Aorta (tissue), 5 donors: ENCODE measurements around the gene SPTBN5. TPM values are rescaled to one million over a fixed set of nuclear protein-coding genes. Genes with fewer than 3 reads are reported as not detected.

Source experiments
- ATAC-seq: fragments of 200-7000 bp; cut with Tn5 transposase; one replicate; pipeline ENCODE4 v1.9.1; 2022; ENCODE audit warnings: moderate library complexity; ENCODE audit not compliant: low FRiP score
- DNase-seq, 2 donors: peaks; one replicate each; pipeline ENCODE4 v3.0.0-alpha.2; 2020
- H3K27ac ChIP-seq, 2 donors: one replicate each; pipeline ENCODE4 v1.5.1; 2013; ENCODE audit warnings: low read length in 2 of 2, mild to moderate bottlenecking in 2 of 2, moderate library complexity in 2 of 2, control low read depth in 1 of 2, inconsistent platforms in 1 of 2, low read depth in 1 of 2
- H3K27me3 ChIP-seq, 2 donors: one replicate each; pipeline ENCODE4 v1.6.1; 2013; ENCODE audit warnings: control low read depth in 1 of 2, low read length in 1 of 2, mild to moderate bottlenecking in 1 of 2, moderate library complexity in 1 of 2; ENCODE audit not compliant: insufficient read depth in 2 of 2, control insufficient read depth in 1 of 2
- H3K36me3 ChIP-seq, 2 donors: one replicate each; pipeline ENCODE4 v1.6.1; 2013; ENCODE audit warnings: control low read depth in 1 of 2, low read length in 1 of 2, mild to moderate bottlenecking in 1 of 2; ENCODE audit not compliant: insufficient read depth in 2 of 2, control insufficient read depth in 1 of 2
- H3K4me1 ChIP-seq, 2 donors: one replicate each; pipeline ENCODE4 v1.6.1; 2013; ENCODE audit warnings: low read length in 2 of 2, control low read depth in 1 of 2, mild to moderate bottlenecking in 1 of 2, moderate library complexity in 1 of 2; ENCODE audit not compliant: insufficient read depth in 2 of 2, control insufficient read depth in 1 of 2
- H3K4me3 ChIP-seq, 2 donors: one replicate each; pipeline ENCODE4 v1.5.1; 2013; ENCODE audit warnings: low read length in 2 of 2, control low read depth in 1 of 2, mild to moderate bottlenecking in 1 of 2
- H3K9me3 ChIP-seq: one replicate; pipeline ENCODE4 v1.6.1; 2013; ENCODE audit warnings: mild to moderate bottlenecking, low read length; ENCODE audit not compliant: control insufficient read depth
- WGBS, 2 donors: extraction: QIAGEN DNeasy Blood & Tissue Kit; methylation state at CpG; one replicate each; pipeline ENCODE4 v1.1.7; 2013; 5-methylcytosine and 5-hydroxymethylcytosine counted together
- intact Hi-C, 2 donors: fragments of 100-400 bp; cut with DNase I; formaldehyde crosslinking; loops; one replicate each; pipeline versions ENCODE4 v1.14.2 to v1.15.0; 2022
- polyA plus RNA-seq, 2 donors: library from polyadenylated mRNA; stranded (reverse); fragments of 200-250 nt; gene quantifications; one replicate each; pipeline ENCODE4 v1.2.3, GENCODE V29; 2013
- total RNA-seq, 2 donors: library from RNA; stranded (reverse); fragmentation: NEBNext Ultra II Directional; extraction: Animal tissue kit (Norgen Biotek cat#: 25700); gene quantifications; one replicate each; pipeline ENCODE4 v1.2.1, GENCODE V29; 2021
- donor health status: healthy with polysubstance abuse.
- donor health status: Bipolar disorder and iron deficiency.
- donor health status: DM: no; HTN: no; CAD: no.
- donor health status: DM: no; HTN: no; CAD: no.
- donor health status: DM: yes; HTN: yes; CAD: no.

SPTBN5 gene
- total and polyA plus RNA-seq, 4 donors = 0.63 to 10.5 (median 3.7) TPM

DNA sequence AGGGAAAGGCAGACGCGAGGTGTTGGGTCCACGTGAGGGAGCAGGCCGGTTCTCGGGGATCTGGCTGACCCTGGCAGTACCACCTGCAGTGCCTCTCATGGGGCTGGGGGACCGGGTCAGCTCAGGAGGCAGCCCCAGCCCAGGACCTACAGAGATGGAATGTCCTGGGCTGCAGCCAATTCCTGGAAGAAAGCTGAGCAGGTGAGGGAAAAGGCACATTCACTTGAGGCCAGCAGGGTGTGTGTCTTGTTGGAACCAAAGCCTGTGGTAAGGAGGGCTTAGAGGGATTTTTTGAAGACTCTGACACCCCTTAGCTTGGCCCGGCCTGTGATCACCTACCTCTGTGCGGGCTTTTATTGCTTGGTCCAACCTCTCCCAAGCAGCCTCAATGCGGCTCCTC, 39.4 kb downstream of the SPTBN5 start:
- H3K9me3 ChIP-seq = no peaks in the 10 kb centered on the region
- H3K4me3 ChIP-seq = no peak overlapping the region
- no peak overlapping the region for H3K27ac ChIP-seq
- 91 to 95% methylated on average over 9 of the region's 9 CpGs for WGBS, 2 donors
- ATAC-seq = no peak
- no peaks in the 10 kb centered on the region for H3K4me1 ChIP-seq
- H3K36me3 ChIP-seq = no peaks in the 10 kb centered on the region
- DNase-seq = no peak
- intact Hi-C loops = no loop called here
- H3K27me3 ChIP-seq = no peaks in the 10 kb centered on the region

DNA sequence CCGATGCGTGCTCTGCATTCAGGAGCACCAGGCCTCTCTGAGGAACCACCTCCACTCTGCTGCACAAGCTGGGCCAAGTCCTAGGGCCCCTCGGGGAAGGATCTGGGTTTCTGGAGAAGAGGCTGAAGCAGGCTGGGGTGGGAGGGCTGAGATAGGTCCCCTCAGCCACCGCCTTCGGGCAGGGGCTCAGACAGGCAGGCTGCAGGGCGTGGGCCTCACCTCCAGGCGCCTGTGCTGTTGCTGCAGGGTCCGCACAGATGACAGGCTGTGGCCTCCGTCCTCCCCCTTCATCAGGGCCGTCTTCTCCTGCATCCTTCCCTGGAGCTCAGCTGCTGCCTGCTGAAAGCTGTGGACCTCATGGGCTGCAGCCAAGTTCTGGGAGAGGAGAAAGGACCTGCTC, 40.0 kb downstream of the SPTBN5 start:
- H3K27me3 ChIP-seq = no peaks in the 10 kb centered on the region
- 84 to 85% methylated on average over 10 of the region's 10 CpGs for WGBS, 2 donors
- DNase-seq (no peak), ATAC-seq (no peak)
- intact Hi-C loops = no loop called here
- H3K9me3 ChIP-seq = no peaks in the 10 kb centered on the region
- no peak overlapping the region for H3K4me3 ChIP-seq
- H3K27ac ChIP-seq = no peak overlapping the region
- H3K4me1 ChIP-seq = no peaks in the 10 kb centered on the region
- H3K36me3 ChIP-seq = no peaks in the 10 kb centered on the region

DNA sequence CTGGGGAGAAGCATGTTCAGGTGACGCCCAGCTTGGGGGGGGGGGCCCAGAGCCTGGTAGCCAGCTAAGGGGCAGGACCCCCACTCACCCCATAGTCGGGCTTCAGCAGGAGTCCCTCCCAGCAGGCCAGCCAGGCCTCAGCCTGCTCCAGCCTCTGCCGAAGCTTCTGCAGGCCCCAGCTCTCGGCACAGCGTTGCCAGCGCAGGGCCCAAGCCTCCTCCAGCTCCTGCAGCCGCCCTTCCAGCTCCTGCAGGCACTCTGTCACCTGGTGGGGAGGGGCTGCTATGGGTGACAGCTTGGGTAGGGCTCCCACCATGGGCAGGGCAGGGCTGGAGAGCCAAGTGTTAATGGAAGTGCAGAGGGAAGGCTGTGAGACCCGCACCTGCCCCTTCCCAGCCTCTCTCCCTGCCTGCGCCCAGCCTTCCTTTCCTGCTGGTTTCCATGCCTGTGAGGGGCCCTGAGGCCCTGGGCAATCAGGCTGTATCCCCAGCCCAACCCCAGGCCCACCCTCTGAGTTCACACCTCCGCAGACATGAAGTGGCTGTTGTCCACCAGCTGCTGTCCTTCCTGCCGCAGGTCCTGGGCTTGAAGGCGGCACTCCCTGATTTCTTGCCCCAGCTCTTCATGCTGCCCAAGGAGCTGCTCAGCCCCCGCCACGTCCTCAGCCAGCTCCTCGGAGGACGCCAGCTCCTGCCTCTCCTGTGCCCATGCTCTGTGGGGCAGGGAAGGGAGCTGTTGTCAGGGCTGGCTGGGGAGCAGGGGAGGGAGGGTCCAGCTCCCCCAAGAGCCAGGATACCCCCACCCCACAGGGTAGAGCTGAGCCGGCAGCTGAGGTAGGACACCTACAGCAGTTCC, 40.9 kb downstream of the SPTBN5 start:
- H3K27ac ChIP-seq = no peak overlapping the region
- H3K4me1 ChIP-seq = no peaks in the 10 kb centered on the region
- WGBS, 2 donors = 70 to 78% methylated on average over 17 of the region's 17 CpGs
- no peaks in the 10 kb centered on the region for H3K27me3 ChIP-seq
- intact Hi-C loops = no loop called here
- no peaks in the 10 kb centered on the region for H3K36me3 ChIP-seq
- no peak for ATAC-seq
- no peak for DNase-seq
- no peaks in the 10 kb centered on the region for H3K9me3 ChIP-seq
- no peak overlapping the region for H3K4me3 ChIP-seq

- Histone ChIP-seq H3K27ac (no peak overlapping the region), H3K4me1 (no peaks in the 10 kb centered on the region), H3K9me3 (no peaks in the 10 kb centered on the region), H3K27me3 (no peaks in the 10 kb centered on the region), H3K36me3 (no peaks in the 10 kb centered on the region), H3K4me3 (no peak overlapping the region)
- intact Hi-C loops = no loop called here
- no peak for ATAC-seq
- WGBS, 2 donors = 80 to 81% methylated on average over 8 of the region's 8 CpGs
- no peak for DNase-seq
These were observed 42.0 kb downstream of the SPTBN5 start for GRCh38 chr15:41851755-41852370.

DNA sequence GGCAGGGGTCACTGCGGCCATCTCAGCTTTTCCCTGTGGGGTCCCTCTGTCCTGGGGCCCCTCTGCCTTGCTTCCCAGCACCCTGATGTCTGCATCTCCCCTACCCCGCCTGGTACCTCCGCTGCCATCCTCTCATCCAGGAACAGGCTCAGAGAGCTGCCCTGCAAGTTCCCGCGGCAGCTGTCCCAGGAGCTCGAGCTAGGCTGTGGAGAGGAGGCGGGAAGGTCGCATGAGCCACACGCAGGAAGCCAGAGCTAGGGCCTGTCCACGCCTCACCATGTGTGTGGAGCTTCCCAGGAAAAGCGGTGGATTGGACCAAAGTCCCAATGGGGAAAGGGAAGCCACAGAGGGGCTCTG, 42.7 kb downstream of the SPTBN5 start:
- H3K36me3 ChIP-seq = no peaks in the 10 kb centered on the region
- DNase-seq (no peak), ATAC-seq (no peak)
- H3K4me3 ChIP-seq = no peak overlapping the region
- WGBS, 2 donors = 46 to 54% methylated on average over 11 of the region's 11 CpGs
- H3K9me3 ChIP-seq = no peaks in the 10 kb centered on the region
- H3K4me1 ChIP-seq = no peaks in the 10 kb centered on the region
- H3K27ac ChIP-seq = no peak overlapping the region
- H3K27me3 ChIP-seq = no peaks in the 10 kb centered on the region
- intact Hi-C loops = no loop called here

DNA sequence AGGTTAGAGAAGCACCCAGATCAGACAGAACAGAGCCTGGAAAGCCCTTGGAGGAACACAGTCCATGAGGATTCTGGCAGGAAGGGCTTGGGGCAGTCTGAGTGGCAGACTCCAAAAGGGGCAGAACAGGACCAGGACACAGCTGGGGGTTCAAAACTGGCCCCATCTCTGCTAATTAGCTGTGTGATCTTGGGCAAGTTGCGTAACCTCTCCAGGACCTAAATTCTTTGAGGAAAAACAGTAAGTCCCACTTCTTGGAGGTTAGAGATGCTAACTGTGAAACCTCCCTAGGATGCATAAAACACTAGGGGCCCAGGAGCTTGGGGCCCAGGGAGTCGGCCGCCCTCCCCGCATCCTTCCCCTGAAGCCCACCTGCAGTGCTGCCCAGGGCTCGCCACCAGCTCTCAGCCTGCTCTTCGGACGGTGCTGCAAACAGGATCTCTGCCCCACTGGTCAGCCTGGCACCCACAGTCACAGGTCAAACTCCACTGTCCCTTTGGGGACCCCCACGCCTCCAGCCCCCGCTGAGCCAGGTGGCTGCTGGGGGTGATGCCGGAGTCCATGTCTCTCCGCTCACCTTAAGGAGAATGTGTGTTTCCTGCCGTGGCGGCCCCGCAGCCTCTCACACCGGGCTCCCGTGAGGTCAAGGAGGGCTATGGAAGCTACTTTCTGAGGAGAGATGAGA, 43.2 kb downstream of the SPTBN5 start:
- no peak for ATAC-seq

DNA sequence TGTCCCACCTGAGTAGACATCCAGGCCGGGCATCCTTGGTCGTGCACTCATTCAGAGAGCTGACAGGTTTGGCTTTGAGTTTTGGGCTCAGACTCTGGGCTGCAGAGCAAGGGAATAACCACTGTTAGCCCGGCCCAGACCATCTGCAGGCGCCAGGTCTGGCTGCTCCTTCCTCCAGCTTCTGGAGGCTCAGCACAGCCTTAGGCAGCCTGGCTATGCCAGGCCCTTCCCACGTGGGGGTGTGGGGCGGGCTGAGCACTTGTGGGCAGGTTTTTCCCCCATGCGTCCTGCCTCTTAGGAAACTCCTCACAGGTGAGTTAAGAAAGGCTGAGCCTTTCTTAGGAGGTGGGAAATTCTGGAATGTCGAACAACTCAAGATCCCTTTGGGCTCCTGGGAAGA, 44.0 kb downstream of the SPTBN5 start:
- DNase-seq = no peak
- Histone ChIP-seq H3K4me3 (no peak overlapping the region), H3K4me1 (no peaks in the 10 kb centered on the region), H3K27ac (no peak overlapping the region), H3K27me3 (no peaks in the 10 kb centered on the region), H3K9me3 (no peaks in the 10 kb centered on the region), H3K36me3 (no peaks in the 10 kb centered on the region)
- ATAC-seq = no peak
- intact Hi-C loops = no loop called here
- 33 to 42% methylated on average over 8 of the region's 8 CpGs for WGBS, 2 donors

More for the DNA sequence above, 43.2 kb downstream of the SPTBN5 start:
- no peaks in the 10 kb centered on the region for H3K36me3 ChIP-seq
- no peaks in the 10 kb centered on the region for H3K27me3 ChIP-seq
- no peaks in the 10 kb centered on the region for H3K4me1 ChIP-seq
- no peak for DNase-seq
- H3K9me3 ChIP-seq = no peaks in the 10 kb centered on the region
- 80 to 85% methylated on average over 16 of the region's 16 CpGs for WGBS, 2 donors
- intact Hi-C loops = no loop called here
- no peak overlapping the region for H3K27ac ChIP-seq
- no peak overlapping the region for H3K4me3 ChIP-seq

DNA sequence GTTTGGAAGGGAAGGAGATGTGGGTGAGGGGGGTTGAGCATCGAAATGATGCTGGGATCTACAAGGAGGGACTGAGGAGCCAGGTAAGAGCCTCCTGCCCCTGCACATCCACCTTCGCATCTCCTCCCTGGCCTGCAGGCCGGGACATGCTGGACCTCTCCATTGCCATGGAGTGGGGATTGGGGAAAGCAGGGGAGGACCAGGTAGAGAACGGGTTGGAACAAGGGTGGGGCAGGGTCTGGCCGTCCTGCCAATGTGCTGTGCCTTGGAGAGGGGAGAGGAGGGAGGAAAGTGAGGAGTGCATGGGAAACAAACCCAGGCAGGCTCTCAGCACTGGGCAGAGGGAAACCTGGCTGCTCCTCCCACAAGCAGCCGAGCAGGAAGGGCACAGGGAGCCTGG, 44.6 kb downstream of the SPTBN5 start:
- Histone ChIP-seq H3K27me3 (no peaks in the 10 kb centered on the region), H3K4me3 (no peak overlapping the region), H3K36me3 (no peaks in the 10 kb centered on the region), H3K4me1 (no peaks in the 10 kb centered on the region), H3K9me3 (no peaks in the 10 kb centered on the region), H3K27ac (no peak overlapping the region)
- DNase-seq (no peak), ATAC-seq (no peak)
- intact Hi-C loops = no loop called here
- WGBS, 2 donors = 74 to 79% methylated on average over 6 of the region's 6 CpGs
